HL-60 (cell line): ENCODE data around the gene CCNO.

ENCODE experiments used
- DNase-seq, 2 experiments: peaks; one replicate each; pipeline ENCODE4 v3.0.0-alpha.2; 2010 to 2020; ENCODE audit warnings: low read depth in 1 of 2, low spot score in 1 of 2
- H3K27ac ChIP-seq: fragments of 250-450 bp; sonication (Bioruptor Pico); replicated peaks from 2 replicates; pipeline ENCODE4 v1.5.1; 2020; ENCODE audit warnings: mild to moderate bottlenecking, moderate library complexity
- H3K27me3 ChIP-seq: fragments of 250-450 bp; sonication (Bioruptor Pico); 2 replicates; pipeline ENCODE4 v1.5.1; 2021; ENCODE audit warnings: mild to moderate bottlenecking, moderate library complexity; ENCODE audit not compliant: insufficient read depth, poor library complexity, severe bottlenecking
- H3K4me3 ChIP-seq: replicated peaks from 2 replicates; pipeline ENCODE4 v1.5.1; 2011; ENCODE audit warnings: mild to moderate bottlenecking, control low read depth, low read length; ENCODE audit not compliant: insufficient read depth
- CTCF ChIP-seq: IDR thresholded peaks from one replicate; pipeline ENCODE4 v1.5.1; 2011; ENCODE audit warnings: low read length, control low read depth, inconsistent platforms; ENCODE audit not compliant: insufficient read depth
- GABPA ChIP-seq: IDR thresholded peaks from 2 replicates; pipeline ENCODE4 v1.6.1; 2012; ENCODE audit warnings: low read depth
- POLR2AphosphoS5 ChIP-seq: IDR thresholded peaks from 2 replicates; pipeline ENCODE4 v1.6.1; 2012; ENCODE audit warnings: low read depth
- REST ChIP-seq: IDR thresholded peaks from 2 replicates; pipeline ENCODE4 v1.6.1; 2012; ENCODE audit warnings: low read depth; ENCODE audit not compliant: insufficient replicate concordance
- SPI1 ChIP-seq: IDR thresholded peaks from 2 replicates; pipeline ENCODE4 v1.6.1; 2012; ENCODE audit warnings: low read depth, mild to moderate bottlenecking, borderline replicate concordance

Gene CCNO

GRCh38 chr5:55226027-55226933 is 7.1 kb downstream of the CCNO start:
- Histone ChIP-seq H3K4me3 (peak overlapping the region; percentile 32), H3K27ac (no peak overlapping the region), H3K27me3 (peaks cover 45% of the 10 kb centered on the region)
- peak in 1 of 2 experiments; percentile 55 for DNase-seq
- TF ChIP-seq CTCF = peak; percentile 26
- TF ChIP-seq POLR2AphosphoS5 = no peak
- no peak for TF ChIP-seq SPI1
- no peak for TF ChIP-seq REST
- TF ChIP-seq GABPA = no peak

- no peak overlapping the region for H3K27ac ChIP-seq
- peaks cover 41% of the 10 kb centered on the region for H3K27me3 ChIP-seq
- H3K4me3 ChIP-seq = no peak overlapping the region
- TF ChIP-seq POLR2AphosphoS5 (no peak), GABPA (no peak), REST (no peak), SPI1 (no peak), CTCF (no peak)
- no peak for DNase-seq
Observed at GRCh38 chr5:55225346-55225745, 8.1 kb downstream of the CCNO start.

GRCh38 chr5:55223812-55224240 is 9.6 kb downstream of the CCNO start:
- DNase-seq = no peak
- peaks cover 42% of the 10 kb centered on the region for H3K27me3 ChIP-seq
- no peak overlapping the region for H3K27ac ChIP-seq
- H3K4me3 ChIP-seq = no peak overlapping the region
- no peak for TF ChIP-seq POLR2AphosphoS5
- TF ChIP-seq GABPA = no peak
- TF ChIP-seq CTCF = no peak
- TF ChIP-seq REST = no peak
- TF ChIP-seq SPI1 = no peak
